ENCODE results near the gene ZBED4.
"Not testable (repeated sequence)": the region's sequence is repeated elsewhere in the genome, so short reads cannot be mapped to it uniquely, and the experiment has no call there.

Gene ZBED4

DNA sequence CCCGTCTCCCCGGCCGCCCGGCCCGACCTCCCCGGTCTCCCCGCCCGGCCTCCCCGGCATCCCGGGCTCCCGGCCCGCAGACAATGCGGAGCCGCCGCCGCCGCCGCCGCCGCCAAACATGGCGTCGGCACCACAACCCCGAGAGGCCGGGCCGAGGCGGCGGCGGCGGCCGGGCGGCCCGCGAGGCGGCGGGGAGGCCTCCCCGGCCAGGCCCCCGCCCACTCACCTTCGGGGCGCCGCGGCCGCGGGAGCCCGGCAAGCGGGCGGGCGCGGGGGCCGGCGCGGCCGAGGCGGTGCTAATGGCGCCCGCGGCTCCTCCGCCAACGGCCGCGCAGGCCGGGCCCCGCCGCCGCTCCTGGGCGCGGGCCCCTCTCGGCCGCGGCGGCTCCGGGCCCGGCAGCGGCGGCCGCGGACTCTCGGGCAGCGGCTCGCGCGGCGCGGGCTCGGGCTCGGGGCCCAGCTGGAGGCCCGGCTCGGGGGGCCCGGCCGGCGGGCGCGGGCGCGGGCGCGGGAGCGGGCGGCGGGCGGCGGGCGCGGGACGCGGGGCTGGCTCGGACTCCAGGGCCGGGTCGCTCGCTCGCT is 26.3 kb upstream of the ZBED4 start:
- DNase-seq (ENCODE audit: low read depth in 2 of 2), result no peak

DNA sequence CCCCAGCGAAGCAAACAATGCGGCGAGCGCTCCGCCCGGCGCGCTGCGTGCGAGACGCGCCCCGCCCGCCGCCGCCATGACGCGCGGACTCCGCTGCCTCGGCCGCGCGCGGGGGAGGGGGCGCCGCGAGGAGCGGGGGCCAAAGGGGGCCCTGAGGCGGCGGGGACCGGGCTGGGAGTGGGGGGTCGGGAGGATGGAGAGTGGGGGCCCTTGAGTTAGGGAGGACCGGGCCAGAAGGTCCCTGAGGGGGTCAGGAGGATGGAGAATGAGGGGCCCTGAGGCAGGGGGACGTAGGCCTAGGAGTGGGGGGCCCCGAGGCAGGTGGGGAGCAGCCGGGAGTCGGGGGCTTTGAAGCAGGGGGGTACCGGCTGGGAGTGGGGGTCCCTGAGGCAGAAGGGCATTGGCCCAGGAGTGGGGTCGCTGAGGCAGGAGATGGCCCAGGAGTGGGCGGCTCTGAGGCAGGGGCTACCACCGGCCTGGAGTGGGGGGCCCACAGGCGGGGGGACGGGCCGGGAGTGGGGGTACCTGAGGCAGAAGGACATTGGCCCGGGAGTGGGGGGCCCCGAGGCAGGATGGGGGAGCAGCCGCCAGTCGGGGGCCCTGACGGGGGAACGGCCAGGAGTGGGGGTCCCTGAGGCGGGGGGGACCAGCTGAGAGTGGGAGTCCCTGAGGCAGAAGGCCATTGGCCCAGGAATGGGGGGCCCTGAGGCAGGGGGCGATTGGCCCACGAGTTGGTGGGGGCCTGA is 25.6 kb upstream of the ZBED4 start, which contains the start of gene BRD1:
Gene BRD1, minus strand, starts transcription at position 21 of the 746 bp plus-strand sequence. CDS start 3,556 bp downstream, outside the sequence.
- DNase-seq (ENCODE audit: low read depth in 2 of 2), result peak; percentile 21 to 35

- no peak for DNase-seq (ENCODE audit: low read depth in 2 of 2)
Observed at GRCh38 chr22:49828599-49828965, 25.1 kb upstream of the ZBED4 start.

- DNase-seq (ENCODE audit: low read depth in 2 of 2), result no peak
Observed at GRCh38 chr22:49829044-49829853, 24.4 kb upstream of the ZBED4 start.

DNA sequence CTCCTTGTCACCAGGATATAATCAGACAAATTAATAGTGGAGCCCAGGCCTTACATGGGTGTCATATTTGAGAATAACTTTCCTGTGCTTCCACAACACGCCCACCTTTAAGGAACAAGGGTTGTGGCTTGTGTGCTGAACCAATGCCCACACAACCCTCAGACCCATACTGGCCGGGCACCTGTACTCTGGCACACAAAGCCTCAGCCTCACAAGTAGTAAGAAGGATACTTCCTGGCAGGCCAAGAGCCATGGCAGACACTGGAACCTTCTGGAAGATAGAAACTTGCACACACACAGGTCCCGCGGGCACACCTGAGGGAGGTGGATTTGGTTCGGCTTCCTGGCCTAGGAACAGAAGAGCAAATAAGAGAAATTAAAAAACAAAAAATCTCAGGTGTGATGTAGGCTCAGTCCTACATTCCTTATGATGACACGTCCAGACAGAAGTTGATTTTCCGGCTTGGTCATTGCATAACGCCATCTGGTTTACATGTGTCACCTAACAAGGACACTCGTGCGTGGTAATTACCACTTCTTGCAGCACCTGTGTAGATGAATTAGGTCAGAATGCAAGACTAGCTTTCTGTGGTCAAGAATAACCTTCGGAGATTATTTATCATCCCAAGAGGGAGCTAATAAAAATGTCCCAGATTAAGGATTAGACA is 20.2 kb upstream of the ZBED4 start:
- no peak for DNase-seq (ENCODE audit: low read depth in 2 of 2)

DNA sequence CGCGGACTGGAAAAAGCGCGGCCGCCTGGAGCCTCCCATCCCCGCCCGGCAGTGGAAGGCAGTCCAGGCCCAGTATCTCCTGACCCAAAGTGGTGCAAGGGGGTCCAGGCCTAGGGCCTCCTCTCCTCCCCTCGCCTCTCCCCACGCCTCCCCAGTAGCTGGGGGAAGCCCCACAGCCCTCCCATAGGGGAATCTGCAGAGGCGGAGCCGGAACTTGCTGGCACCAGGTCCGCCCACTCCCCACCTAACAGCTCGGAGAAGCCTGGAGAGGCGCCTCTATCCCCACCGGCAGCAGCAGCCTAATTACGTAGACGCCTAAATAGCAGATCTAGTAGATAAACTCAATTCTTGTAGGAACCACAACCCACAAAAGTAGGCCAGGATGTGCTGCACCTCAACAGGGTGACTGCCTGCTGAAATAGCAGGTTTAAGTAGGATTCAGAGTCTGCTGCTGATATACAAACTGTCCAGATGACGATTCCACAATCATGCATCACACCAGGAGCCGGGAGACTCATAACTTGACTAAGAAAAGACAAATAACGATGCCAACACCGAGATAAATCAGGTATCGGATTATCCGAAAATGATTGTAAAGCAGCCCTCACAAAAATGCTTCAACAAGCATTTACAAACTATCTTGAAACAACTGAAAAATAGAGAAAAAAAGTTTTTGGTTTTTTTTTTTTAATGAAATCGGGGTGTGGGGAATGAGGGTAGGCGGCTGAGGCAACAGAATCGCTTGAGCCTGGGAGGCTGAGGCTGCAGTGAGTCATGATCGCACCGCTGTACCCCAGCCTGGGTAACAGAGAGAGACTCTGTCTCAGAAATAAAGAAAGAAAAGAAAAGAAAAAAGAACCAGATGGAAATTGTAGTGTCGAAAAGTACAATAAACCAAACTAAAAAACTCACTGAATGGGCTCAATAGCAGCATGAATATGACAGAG is 14.6 kb upstream of the ZBED4 start:
- no peak for DNase-seq (ENCODE audit: low read depth in 2 of 2)

DNA sequence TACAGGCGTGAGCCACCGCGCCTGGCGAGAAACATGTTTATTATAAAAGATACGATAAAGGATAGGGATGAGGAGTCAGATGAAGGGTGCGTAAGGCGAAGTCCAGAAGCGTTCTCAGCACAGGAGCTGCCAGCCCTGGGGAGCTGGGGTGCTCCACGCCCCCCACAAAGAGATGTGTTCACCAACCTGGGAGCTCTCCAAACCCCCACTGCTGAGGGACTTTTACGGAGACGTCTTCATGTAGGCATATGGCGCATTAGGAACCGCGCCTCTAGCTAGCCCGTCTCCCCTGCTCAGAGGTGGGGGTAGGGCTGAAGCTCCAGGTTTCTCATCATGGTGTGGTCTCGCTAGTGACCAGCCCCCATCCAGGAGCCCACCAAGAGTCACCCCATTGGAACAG is 8.4 kb upstream of the ZBED4 start:
- DNase-seq (ENCODE audit: low read depth in 2 of 2), result no peak

DNA sequence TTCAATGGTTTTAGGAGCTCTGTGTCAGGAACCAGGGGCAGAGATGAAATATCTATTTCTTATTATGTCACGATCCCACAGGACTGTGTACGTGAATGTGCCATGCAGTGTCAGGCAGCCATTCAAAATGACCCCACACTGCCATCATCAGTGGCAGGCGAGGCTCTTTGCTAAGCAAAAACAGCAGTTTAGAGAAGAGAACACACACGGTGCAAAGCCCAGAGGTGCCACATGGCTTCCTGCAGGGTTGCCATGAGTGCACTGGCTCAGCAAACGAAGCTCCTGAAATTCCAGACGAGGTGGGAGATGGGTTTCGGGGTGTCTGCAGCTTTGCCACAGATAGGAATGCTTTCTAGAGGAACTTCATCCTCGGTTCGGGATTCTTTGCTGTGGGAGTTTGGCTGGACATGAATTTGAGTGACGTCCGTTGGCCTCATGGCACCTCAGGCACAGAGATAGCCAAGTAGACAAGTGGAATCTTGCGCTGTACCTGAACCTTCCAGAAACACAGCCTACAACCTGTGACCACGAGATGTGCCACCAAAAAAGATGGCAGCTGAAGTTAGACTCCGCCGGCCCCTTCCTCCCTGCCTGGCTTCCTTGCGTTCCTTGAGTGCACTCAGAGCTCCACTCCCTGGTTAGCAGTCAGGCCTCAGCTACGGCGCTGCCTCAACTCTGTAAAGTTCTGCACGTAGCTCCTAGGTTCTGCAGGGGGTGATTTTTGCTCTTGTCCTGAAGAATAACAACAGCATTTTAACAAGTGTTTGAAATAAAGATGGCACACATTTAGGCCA is 7.8 kb upstream of the ZBED4 start:
- DNase-seq (ENCODE audit: low read depth in 2 of 2), result no peak

DNA sequence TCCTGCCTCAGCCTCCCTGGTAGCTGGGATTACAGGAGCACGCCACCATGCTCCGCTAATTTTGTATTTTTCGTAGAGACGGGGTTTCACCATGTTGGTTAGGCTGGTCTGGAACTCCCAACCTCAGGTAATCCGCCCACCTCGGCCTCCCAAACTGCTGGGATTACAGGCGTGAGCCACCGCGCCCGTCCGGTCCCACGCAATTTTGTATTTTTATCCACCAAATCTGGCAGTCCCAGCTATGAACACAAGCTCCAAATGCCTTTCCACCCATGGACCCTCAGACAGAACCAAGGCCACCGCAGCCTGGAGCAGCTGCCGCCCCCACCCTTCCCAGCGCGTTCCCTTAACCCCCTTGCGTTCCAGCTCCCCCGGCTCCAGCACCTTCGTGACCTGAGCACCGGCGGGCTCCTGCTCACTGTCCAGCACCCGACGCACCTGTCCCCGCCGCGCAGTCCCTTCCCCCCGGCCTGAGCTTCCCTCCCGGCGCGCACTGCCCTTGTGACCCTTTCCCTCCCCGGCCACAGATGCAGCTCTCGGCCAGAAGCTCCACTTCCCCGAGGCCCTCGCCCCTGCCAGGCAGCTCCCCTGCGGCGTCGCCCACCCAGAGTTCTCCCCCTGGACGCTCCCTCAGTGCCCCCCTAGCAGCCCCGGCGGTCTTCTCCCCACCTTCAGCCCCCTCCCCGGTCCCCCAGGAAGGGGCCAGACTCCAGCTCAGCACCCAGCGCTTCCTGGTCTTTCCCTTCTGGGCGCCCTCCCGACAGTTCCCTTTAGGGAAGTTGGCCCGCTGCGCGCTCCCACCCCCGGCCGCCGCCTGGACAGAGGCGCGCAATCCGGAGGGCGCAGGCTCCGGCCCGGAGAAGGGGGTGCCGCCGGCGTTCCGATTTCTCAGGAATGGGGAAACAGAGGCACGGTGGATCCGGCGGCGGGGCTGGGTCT is 5.6 kb upstream of the ZBED4 start:
- DNase-seq (ENCODE audit: low read depth in 2 of 2), result no peak

DNA sequence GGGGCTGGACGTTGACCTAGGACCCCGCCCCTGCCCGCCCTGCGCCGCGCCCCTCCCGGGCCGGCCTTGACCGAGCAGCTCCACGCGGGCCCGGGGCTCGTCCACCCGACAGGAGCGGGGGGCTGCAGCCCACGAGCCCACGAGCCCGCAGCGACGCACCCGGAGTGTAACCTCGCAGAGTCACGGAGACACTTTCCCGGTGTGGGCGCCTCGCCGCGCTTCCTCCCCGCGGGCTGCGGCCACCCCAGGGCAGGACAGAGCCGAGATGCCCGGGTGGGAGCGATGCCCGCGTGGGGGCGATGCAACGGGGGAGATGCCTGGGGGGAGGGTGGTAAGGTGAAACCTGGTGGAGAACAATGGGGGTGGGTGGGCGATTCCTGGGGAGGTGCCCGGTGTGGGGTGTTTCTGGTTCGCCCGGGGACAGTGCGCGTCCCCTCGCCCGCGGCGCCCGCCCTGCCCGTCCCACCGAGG is 4.9 kb upstream of the ZBED4 start:
- no peak for DNase-seq (ENCODE audit: low read depth in 2 of 2)

DNA sequence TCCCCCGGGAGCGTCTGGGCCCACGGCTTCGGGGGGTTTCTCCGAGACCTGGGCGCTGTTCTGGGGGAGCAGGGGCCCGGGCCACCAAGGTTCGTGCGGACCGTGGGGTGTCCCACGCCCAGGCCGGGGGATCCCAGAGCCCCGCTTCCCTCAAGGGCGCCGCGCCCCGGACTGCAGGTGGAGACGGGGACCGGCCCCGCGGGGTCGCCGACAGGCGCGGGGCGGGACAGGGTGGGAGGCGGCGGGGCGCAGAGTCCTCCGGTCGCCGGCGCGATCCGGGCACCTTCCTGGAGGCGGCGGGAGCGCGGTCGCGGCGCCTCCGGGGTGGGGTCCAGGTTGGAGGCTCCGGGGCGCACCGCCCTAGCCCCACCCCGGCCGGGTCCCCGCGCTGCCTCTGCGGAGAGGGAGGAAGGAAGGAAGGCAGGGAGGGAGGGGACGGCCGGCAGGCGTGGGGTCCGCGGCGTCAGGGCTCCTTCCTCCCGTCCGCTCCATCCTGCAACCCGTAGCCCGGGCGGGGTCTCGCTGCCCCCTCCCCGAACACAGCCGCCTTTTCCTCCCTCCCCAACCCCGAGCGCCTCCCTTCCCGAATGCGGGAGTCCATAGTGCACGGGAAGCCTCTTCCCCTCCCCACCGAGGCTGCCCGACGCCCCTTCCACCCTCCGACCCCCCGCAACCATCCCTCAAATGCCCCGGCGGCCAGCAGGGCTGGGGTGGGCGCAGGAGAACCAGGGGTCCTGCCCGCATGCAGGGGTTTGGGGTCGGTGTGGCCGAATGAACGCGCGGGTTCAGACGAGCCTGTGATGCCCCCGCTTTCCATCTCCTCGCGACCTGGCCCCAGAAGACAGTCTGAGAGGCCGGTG is 4.3 kb upstream of the ZBED4 start:
- DNase-seq (ENCODE audit: low read depth in 2 of 2), result no peak

- no peak for DNase-seq (ENCODE audit: low read depth in 2 of 2)
Observed at GRCh38 chr22:49850021-49850911, 3.4 kb upstream of the ZBED4 start.

DNA sequence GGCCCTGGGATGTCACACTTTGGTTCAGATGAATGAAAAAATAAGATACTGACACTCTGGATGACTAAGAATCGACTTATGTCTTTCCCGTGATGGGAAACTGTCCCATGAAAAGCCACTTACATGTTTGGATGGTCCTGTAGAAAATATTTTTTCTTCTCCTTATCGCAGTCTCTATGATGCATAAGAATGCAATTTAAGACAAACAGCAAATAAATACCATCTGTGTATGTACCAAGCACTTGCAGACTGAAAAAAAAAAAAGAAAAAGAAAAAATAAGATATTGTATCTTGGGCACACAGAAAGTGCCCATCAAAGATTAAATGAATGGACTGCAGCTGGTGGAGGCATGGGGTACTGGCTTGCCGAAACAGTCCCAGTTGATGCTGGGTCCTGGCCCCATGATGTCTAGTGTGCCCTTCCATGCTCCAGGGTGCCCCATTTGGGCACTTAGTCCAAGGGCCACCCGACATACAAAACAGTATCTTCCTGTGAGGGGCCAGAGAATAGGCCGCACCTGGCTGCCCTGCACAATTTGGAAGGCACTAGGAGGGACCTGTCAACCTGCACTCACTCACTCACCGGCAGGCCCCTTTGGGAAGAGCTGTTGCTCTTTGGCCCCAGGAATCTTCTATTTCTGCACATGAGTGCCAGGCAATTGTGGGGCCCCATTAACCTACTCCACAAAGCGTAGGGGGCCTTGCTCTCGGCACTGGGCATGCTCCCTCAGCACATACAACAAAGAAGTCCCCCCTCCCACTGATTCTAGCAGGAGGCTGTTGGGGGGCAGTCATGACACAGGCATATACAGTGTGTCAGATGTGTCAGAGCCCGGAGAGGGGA is 2.5 kb upstream of the ZBED4 start:
- DNase-seq (ENCODE audit: low read depth in 2 of 2), result no peak

DNA sequence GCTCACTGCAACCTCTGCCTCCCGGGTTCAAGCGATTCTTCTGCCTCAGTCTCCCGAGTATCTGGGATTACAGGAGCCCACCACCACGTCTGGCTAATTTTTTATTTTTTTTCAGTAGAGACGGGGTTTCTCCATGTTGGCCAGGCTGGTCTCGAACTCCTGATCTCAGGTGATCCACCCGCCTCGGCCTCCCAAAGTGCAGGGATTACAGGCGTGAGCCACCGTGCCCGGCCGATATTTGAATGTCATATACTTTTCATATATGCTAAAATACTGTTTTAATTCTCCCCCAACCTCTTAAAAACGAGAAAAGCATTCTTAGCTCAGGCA is 1.1 kb upstream of the ZBED4 start:
- not testable (repeated sequence) for DNase-seq (ENCODE audit: low read depth in 2 of 2)

- DNase-seq (ENCODE audit: low read depth in 2 of 2), result no peak
Observed at GRCh38 chr22:49853981-49854831, 562 bp downstream of the ZBED4 start.

Measured in fibroblast of skin of left biceps (primary cell).